Measurements from ENCODE around the gene CREB1.

Gene CREB1

GRCh38 chr2:207504513-207505170, 25.1 kb upstream of the CREB1 start:
- DNase-seq (ENCODE audit: low read depth, low spot score), result no peak

DNA sequence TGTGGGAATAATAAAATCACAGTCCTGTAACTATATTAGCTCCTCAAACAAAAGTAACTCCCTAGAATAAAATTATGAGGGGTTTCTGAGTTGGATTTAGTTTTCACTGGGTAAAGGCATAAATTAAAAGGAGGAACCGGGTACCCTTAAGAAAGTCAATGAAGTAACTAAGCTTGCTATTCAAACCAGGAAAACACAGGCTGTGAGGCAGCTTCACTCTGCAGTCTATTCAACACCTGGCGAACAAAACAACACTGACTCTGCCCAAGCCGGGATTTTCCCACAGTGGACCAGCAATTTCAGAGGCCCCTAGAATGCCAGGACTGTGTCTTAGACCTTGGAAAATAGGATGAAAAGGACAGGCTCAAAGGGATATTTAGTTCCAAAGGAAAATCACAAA, 24.6 kb upstream of the CREB1 start:
- DNase-seq (ENCODE audit: low read depth, low spot score), result no peak

- no peak for DNase-seq (ENCODE audit: low read depth, low spot score)
These were observed 24.0 kb upstream of the CREB1 start for GRCh38 chr2:207505728-207506127.

GRCh38 chr2:207506426-207506825, 23.3 kb upstream of the CREB1 start:
- no peak for DNase-seq (ENCODE audit: low read depth, low spot score)

- DNase-seq (ENCODE audit: low read depth, low spot score), result no peak
These were observed 19.6 kb upstream of the CREB1 start for GRCh38 chr2:207510148-207510547.

DNA sequence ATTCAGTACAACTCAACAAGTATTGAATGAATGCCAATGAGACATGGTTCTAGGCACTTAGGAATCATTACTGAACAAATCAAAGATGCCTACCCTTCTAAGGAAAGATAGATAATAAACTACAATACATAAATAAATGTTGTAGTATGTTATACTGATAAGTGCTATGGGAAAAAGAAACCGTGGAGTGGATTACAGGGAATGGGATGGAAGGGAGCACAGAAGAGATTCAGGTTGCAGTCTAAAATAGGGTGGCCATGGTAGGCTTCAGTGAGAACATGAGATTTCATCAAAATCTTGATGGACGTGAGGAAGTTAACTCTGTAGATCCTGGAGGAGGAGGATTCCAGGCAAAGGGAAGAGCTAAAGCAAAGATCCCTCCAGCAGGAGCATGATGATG, 17.9 kb upstream of the CREB1 start:
- DNase-seq (ENCODE audit: low read depth, low spot score), result no peak

DNA sequence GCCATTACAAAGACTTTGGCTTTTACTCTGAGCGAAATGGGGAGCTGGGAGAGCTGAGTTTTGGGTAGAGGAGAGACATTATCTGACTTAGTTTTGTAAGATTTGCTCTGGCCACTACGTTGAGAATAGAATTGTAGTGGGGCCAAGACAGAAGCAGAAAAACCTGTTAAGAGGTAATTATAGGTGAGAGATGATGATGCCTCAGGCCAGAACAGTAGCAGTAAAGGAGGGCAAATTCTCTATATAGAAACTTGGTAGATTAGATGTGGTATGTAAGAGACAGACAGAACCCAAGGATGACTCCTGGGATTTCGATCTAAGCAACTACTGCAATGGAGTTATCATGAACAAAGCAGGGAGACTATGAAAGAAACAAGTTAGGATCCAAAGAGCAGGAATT, 17.4 kb upstream of the CREB1 start:
- no peak for DNase-seq (ENCODE audit: low read depth, low spot score)

DNA sequence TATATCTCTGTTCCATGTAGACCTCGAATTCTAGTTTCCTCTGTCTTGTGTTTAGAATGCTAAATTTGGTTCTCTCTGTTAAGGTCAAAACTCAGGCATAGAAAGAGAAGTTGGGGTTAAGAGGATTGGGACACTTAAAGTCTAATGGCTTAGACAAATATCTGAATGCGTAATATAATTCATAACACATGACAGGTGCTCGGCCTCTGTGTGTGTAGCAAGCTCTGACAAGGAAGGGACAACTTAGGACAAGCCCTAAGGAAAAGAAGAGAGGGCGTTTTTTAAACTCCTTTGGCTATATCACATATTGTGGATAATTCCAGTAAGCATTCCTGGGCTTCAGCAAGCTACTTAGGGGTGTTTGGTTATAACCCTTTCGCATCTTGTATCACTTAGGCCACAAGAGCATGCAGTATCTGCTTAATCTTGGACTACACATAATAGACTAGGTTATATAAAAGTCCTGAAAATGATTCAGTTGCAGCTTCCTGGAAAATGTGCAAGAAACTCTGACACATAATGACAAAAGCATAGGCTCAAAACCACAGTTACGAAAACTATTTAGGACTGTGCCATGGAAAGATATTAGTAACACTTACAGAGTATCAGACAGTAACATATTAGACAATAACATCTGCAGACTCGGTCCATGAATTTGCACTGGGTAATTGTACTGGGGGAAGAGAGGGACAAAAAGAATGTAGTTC, 16.1 kb upstream of the CREB1 start:
- DNase-seq (ENCODE audit: low read depth, low spot score), result no peak

DNA sequence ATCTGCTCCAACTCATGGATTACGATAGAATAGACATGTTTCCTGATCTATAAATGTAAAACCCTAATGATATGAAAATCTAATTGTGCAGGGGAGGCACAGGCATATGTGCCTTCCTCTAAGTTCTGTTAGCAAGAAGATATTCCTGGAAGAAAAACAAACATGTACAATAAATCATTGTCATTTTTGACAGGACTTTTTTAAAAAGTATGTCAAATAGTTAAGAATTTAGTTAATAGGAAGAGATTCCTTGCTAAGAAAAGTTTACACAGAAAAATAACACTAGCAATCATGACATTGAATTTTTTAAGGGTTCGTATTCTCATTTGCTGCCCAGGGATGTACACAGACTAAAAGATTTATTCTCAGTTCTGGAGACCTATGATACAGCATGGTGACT, 15.3 kb upstream of the CREB1 start:
- DNase-seq (ENCODE audit: low read depth, low spot score), result no peak

DNA sequence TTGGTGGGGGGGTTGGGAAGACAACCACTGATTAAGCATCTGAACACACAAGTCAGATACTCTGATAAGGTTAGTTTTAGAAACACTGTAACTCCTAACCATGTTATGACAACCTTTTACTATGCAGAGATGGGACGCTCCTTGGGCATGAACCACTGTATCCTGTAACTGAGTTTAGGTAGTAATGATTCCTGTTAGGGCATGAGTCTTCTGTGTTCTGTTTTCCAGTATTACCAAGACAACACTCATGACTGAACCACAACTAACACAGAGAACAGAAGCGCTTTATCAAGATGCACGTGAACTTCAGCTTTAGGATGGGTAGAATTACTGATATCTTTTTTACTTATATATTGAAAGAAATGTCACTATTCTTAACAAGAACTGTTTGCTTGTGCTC, 14.1 kb upstream of the CREB1 start:
- DNase-seq (ENCODE audit: low read depth, low spot score), result no peak

GRCh38 chr2:207516206-207516605, 13.6 kb upstream of the CREB1 start:
- DNase-seq (ENCODE audit: low read depth, low spot score), result no peak

- DNase-seq (ENCODE audit: low read depth, low spot score), result no peak
These were observed 6.8 kb upstream of the CREB1 start for GRCh38 chr2:207523005-207523404.

DNA sequence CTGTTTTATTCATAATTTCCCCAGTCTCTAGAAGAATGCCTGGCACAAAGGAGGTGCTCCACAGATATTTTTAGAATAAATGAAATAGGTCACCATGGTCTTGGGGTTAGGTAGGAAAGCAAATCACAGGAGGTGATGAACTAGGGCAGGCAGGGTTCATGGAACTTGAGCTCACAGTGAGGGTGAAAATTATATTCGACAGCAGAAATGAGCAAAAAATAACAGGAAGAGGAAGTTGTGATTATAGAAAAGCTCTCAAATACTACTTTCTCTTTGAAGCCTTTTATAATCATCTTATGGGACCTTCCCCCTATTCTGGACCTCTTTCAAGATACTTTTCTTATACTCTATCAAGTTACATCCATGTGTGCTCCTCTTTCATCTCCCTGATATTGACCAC, 4.5 kb upstream of the CREB1 start:
- DNase-seq (ENCODE audit: low read depth, low spot score), result no peak

DNA sequence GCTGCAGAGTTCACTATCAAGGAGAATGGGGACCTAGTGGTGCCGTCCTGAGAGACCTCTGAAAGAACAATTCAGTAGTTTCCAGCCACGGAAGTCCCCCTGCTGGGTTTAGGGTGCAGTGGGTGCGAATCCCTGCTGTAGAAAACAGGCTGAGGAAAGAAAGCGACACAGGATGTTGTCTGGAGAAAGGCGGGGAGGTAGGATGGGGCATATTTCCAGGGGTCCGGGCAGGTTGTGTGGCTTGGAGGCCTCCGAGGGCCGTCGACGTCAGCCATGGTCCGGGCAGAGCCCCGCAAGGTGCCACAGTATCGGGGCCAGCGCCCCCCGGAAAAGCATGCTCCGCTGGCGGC, 807 bp upstream of the CREB1 start:
- no peak for DNase-seq (ENCODE audit: low read depth, low spot score)

DNA sequence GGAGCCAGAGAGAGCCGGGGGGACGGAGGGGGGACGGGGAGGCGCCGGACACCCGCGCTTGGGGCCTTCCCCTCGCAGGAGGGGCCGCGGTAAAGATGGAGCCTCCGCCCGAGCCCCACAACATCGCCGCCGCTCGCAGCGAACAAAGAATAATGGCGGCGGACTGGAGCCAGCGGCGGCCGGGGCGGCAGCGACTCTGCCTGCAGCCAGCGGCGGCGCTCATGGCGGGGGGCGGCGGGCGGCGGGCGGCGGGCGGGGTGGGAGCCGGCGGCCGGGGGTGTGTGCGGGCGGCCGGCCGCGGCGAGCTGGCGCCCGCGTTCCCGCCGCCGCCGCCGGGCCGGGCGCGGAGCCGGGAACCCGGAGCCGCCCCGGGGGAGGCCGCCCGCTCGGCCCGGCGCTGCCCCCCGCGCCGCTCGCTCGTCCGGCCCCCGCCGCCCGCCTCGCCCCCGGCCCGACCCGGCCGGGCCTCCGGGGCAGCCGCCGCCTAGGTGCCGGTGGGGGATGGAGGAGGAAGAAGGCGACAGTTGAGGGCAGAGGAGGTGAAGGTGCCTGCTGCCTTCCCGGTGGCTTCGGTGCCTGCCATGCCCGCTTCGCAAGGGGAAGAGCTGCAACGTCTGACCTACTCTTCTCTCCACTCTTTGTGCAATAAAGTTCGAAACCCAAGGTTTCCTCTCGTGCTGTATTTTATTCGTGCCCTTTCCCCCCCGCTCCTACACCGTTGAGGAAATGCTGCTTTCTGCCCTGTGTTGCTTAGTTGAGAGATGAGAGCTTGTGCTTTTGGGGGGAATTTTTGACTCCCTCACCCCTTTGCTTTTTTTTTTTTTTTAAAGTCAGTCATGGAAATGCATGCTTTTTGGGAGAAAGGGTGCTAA, 634 bp downstream of the CREB1 start:
- no peak for DNase-seq (ENCODE audit: low read depth, low spot score)

- DNase-seq (ENCODE audit: low read depth, low spot score), result no peak
These were observed 1.5 kb downstream of the CREB1 start for GRCh38 chr2:207531032-207531952.

DNA sequence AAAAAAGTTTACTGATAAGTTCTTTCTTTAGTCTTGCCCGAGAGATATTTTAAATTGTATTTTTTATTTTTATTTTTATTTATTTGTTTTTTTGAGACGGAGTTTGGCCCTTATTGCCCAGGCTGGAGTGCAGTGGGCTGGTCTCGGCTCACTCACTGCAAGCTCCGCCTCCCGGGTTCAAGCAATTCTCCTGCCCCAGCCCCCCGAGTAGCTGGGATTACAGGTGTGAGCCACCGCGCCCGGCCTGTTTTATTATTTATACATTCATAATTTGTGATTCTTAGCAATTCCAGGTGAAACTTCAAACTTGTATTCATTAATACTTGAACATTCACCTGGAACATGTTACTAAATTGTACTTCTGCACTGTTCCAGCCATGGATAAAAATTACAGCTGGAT, 2.9 kb downstream of the CREB1 start:
- no peak for DNase-seq (ENCODE audit: low read depth, low spot score)

DNA sequence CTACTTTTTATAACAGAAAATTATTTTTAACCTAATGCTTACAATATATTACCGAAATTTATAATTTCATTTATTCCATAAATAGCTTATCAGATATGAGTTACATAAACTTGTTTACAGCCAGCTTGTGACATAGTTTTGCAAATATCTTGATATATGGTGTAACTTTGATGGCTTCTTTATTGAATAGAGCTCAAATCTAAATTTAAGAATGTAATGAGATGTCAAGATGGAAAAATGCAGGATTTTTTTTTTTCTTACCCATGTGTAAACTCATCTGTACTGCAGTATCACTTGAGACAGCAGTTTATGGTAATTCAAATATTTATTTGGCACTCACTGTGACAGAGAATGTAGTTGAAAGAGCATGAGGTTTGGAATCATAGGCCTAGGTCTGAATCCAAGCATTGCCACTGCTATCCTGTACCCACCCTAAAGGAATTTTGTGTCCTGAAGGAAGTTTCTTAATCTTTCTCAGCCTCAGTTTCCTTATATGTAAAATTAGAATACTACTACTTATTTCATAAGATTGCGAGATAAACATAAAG, 3.8 kb downstream of the CREB1 start:
- no peak for DNase-seq (ENCODE audit: low read depth, low spot score)

- no peak for DNase-seq (ENCODE audit: low read depth, low spot score)
These were observed 4.7 kb downstream of the CREB1 start for GRCh38 chr2:207534417-207534816.

- DNase-seq (ENCODE audit: low read depth, low spot score), result no peak
These were observed 9.7 kb downstream of the CREB1 start for GRCh38 chr2:207539470-207539869.

DNA sequence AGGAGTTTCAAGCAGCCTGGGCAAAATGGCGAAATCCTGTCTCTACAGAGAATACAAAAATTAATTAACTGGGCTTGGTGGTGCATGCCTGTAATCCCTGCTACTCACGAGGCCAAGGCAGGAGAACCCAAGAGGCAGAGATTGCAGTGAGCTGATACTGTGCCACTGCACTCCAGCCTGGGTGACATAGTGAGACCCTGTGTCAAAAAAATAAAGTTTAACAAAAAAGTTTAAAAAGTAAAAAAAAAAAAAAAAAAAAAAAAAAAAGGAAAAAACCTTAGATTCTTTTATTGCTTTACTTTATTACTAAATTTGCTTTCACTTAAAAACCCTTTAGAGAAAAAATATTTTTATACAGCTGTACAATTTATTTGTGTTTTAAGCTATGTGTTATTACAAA, 10.7 kb downstream of the CREB1 start:
- no peak for DNase-seq (ENCODE audit: low read depth, low spot score)

Data from smooth muscle cell of the brain vasculature (primary cell).